Ovary (tissue), 9 donors: ENCODE results near the gene ARSG. TPM values are rescaled to one million over a fixed set of nuclear protein-coding genes. Genes with fewer than 3 reads are reported as not detected.
A peak's percentile ranks its signal among the peaks of the same experiment; 100 is the strongest.

Experiments
- DNase-seq, 5 donors: peaks; one replicate each; pipeline ENCODE4 v3.0.0-alpha.2; 2019 to 2020
- H3K27ac ChIP-seq, 2 donors: fragments of 200-600 bp; one replicate each; pipeline versions ENCODE4 v1.5.1 to v1.8.0; 2019 to 2022
- H3K27me3 ChIP-seq: fragments of 200-600 bp; one replicate; pipeline ENCODE4 v1.8.0; 2022
- H3K36me3 ChIP-seq: fragments of 200-600 bp; sonication (generic); one replicate; pipeline ENCODE4 v1.5.1; 2019
- H3K4me1 ChIP-seq: one replicate; pipeline ENCODE4 v1.8.1; 2013; ENCODE audit warnings: mild to moderate bottlenecking, moderate library complexity; ENCODE audit not compliant: insufficient read depth
- H3K4me3 ChIP-seq: fragments of 200-600 bp; sonication (generic); one replicate; pipeline ENCODE4 v1.5.1; 2017
- H3K9me3 ChIP-seq, 2 donors: fragments of 200-600 bp in 1 of 2; sonication (generic) in 1 of 2; one replicate each; pipeline versions ENCODE4 v1.5.1 to v1.8.1; 2013 to 2019; ENCODE audit warnings: mild to moderate bottlenecking in 1 of 2, moderate library complexity in 1 of 2
- CTCF ChIP-seq, 3 donors: fragments of 450-650 bp in 2 of 3; fragments of 200-600 bp in 1 of 3; IDR thresholded peaks; one replicate each; pipeline versions ENCODE4 v1.5.1 to v1.8.0; 2016 to 2022; ENCODE audit warnings: antibody characterized with exemption in 3 of 3, mild to moderate bottlenecking in 1 of 3
- EP300 ChIP-seq: sonication (generic); formaldehyde crosslinking; IDR thresholded peaks from one replicate; pipeline ENCODE4 v1.6.1; 2017; ENCODE audit warnings: antibody characterized with exemption
- POLR2A ChIP-seq: fragments of 450-650 bp; IDR thresholded peaks from one replicate; pipeline ENCODE4 v1.6.1; 2017; ENCODE audit warnings: antibody characterized with exemption, mild to moderate bottlenecking, moderate library complexity
- WGBS, 3 donors: extraction: QIAGEN DNeasy Blood & Tissue Kit in 1 of 3; methylation state at CpG; one replicate each; pipeline versions ENCODE4 v1.1.5 to v1.1.7; 2013 to 2017; 5-methylcytosine and 5-hydroxymethylcytosine counted together
- intact Hi-C, 4 donors: fragments of 100-400 bp; cut with DNase I; formaldehyde crosslinking; loops; one replicate each; pipeline versions ENCODE4 v1.11.0 to v1.15.1; 2022 to 2023
- polyA plus RNA-seq, 2 donors: library from polyadenylated mRNA; stranded (reverse); fragments of 200-250 nt in 1 of 2; fragments of 350-450 nt in 1 of 2; fragmentation: Illumina TruSeq in 1 of 2; extraction: RNeasy Lipid Tissue Mini Kit (QIAGEN cat#74804) in 1 of 2; gene quantifications; one replicate each; pipeline ENCODE4 v1.2.3, GENCODE V29; 2013 to 2014
- total RNA-seq, 7 donors: library from RNA; depleted of rRNA in 2 of 7; stranded (reverse); fragments of >200 nt in 2 of 7; fragmentation: NEBNext Ultra II Directional in 3 of 7; extraction: Animal tissue kit (Norgen Biotek cat#: 25700) in 3 of 7; gene quantifications; one replicate each; pipeline versions ENCODE4 v1.1.0 to v1.2.4, GENCODE V29; 2016 to 2023
- donor health status: DM: no; HTN: no; CAD: no; lungs with moderate emphysema.
- donor health status: DM: no; HTN: no; CAD: no.
- donor health status: Bipolar disorder and iron deficiency.
- donor health status: DM: yes; HTN: yes; CAD: no.
- donor health status: DM: no; HTN: no; CAD: no.
- donor health status: DM: yes; HTN: yes; CAD: no.

Gene ARSG
- total and polyA plus RNA-seq, 9 donors, result 5.2 to 19.8 (median 11.1) TPM

- WGBS, 3 donors, result 88 to 96% (median 92%) methylated on average over 1 of the region's 1 CpG
- H3K27ac ChIP-seq, result no peak overlapping the region
- intact Hi-C loops, result loop anchor here in 1 of 4 donors (5.0 to 10.0 kb wide), 3 partner anchors 134 to 294 kb away; no protein-coding TSS in a partner anchor
- no peaks in the 10 kb centered on the region for H3K9me3 ChIP-seq
- H3K4me1 ChIP-seq, result peaks cover 6% of the 10 kb centered on the region
- H3K4me3 ChIP-seq, result no peak overlapping the region
- no peak for DNase-seq
- no peaks in the 10 kb centered on the region for H3K36me3 ChIP-seq
- no peak for TF ChIP-seq EP300
- no peak for TF ChIP-seq CTCF (IDR thresholded peaks at IDR 0.05)
- H3K27me3 ChIP-seq, result no peaks in the 10 kb centered on the region
Observed at GRCh38 chr17:68461122-68461539, 169.8 kb downstream of the ARSG start.

GRCh38 chr17:68461589-68461988 lies 170.3 kb downstream of the ARSG start:
- H3K4me1 ChIP-seq, result peaks cover 6% of the 10 kb centered on the region
- TF ChIP-seq POLR2A, result no peak
- no peak for TF ChIP-seq EP300
- no peak for TF ChIP-seq CTCF (IDR thresholded peaks at IDR 0.05)
- H3K27me3 ChIP-seq, result no peaks in the 10 kb centered on the region
- 60 to 65% (median 63%) methylated on average over 5 of the region's 5 CpGs for WGBS, 3 donors
- no peaks in the 10 kb centered on the region for H3K36me3 ChIP-seq
- DNase-seq, result no peak
- H3K4me3 ChIP-seq, result no peak overlapping the region
- intact Hi-C loops, result loop anchor here in 1 of 4 donors (5.0 to 10.0 kb wide), 3 partner anchors 133 to 293 kb away; no protein-coding TSS in a partner anchor
- H3K9me3 ChIP-seq, result no peaks in the 10 kb centered on the region
- no peak overlapping the region for H3K27ac ChIP-seq

GRCh38 chr17:68462381-68463210 lies 171.3 kb downstream of the ARSG start:
- no peak for TF ChIP-seq POLR2A
- peak; percentile 58 to 76 (median 71) for TF ChIP-seq CTCF (IDR thresholded peaks at IDR 0.05)
- Histone ChIP-seq H3K27ac (no peak overlapping the region), H3K9me3 (no peaks in the 10 kb centered on the region), H3K27me3 (no peaks in the 10 kb centered on the region), H3K4me3 (no peak overlapping the region), H3K36me3 (no peaks in the 10 kb centered on the region), H3K4me1 (peaks cover 6% of the 10 kb centered on the region)
- DNase-seq, result peak in 4 of 5 donors; percentile 59 to 72 (median 62)
- WGBS, 3 donors, result 42 to 48% (median 43%) methylated on average over 15 of the region's 15 CpGs
- intact Hi-C loops, result loop anchor here in 2 of 4 donors (2.0 to 10.0 kb wide), 5 partner anchors 132 to 292 kb away; no protein-coding TSS in a partner anchor

GRCh38 chr17:68463211-68464019 lies 172.1 kb downstream of the ARSG start:
- Histone ChIP-seq H3K27ac (no peak overlapping the region), H3K27me3 (no peaks in the 10 kb centered on the region), H3K9me3 (no peaks in the 10 kb centered on the region), H3K4me1 (peaks cover 4% of the 10 kb centered on the region), H3K4me3 (no peak overlapping the region), H3K36me3 (no peaks in the 10 kb centered on the region)
- intact Hi-C loops, result loop anchor here in 2 of 4 donors (2.0 to 10.0 kb wide), 5 partner anchors 131 to 291 kb away; no protein-coding TSS in a partner anchor
- 6 to 11% (median 10%) methylated on average over 6 of the region's 6 CpGs for WGBS, 3 donors
- DNase-seq, result no peak
- TF ChIP-seq CTCF (IDR thresholded peaks at IDR 0.05) (peak in 2 of 3 donors; percentile 3 to 12), POLR2A (no peak)
